GM23338 (cell line): ENCODE data around the gene EDIL3. TPM values are rescaled to one million over a fixed set of nuclear protein-coding genes. Genes with fewer than 3 reads are reported as not detected.

Source experiments
- ATAC-seq: fragments of 200-7000 bp; cut with Tn5 transposase; 3 replicates; pipeline ENCODE4 v1.9.1; 2020
- DNase-seq: peaks from one replicate; pipeline ENCODE4 v3.0.0-alpha.2; 2015; ENCODE audit warnings: low spot score
- H2AFZ ChIP-seq: fragments of 200-600 bp; sonication (generic); 2 replicates; pipeline ENCODE4 v1.8.0; 2016; ENCODE audit warnings: antibody characterized with exemption, mild to moderate bottlenecking, moderate library complexity
- H3F3A ChIP-seq: fragments of 200-600 bp; sonication (generic); replicated peaks from 2 replicates; pipeline ENCODE4 v1.8.0; 2017; ENCODE audit warnings: antibody characterized with exemption, mixed run types, low read depth
- H3K27ac ChIP-seq: fragments of 200-600 bp; sonication (generic); 2 replicates; pipeline ENCODE4 v1.6.1; 2016; ENCODE audit warnings: low read depth
- H3K27me3 ChIP-seq: fragments of 200-600 bp; sonication (generic); 2 replicates; pipeline ENCODE4 v1.8.0; 2016; ENCODE audit warnings: mild to moderate bottlenecking, mixed run types, moderate library complexity; ENCODE audit not compliant: insufficient read depth
- H3K36me3 ChIP-seq: fragments of 200-600 bp; sonication (generic); 2 replicates; pipeline ENCODE4 v1.8.0; 2016; ENCODE audit warnings: mild to moderate bottlenecking; ENCODE audit not compliant: insufficient read depth
- H3K4me1 ChIP-seq: fragments of 200-600 bp; sonication (generic); 2 replicates; pipeline ENCODE4 v1.8.0; 2016; ENCODE audit warnings: mild to moderate bottlenecking, moderate library complexity; ENCODE audit not compliant: insufficient read depth
- H3K4me2 ChIP-seq: fragments of 200-600 bp; sonication (generic); 2 replicates; pipeline ENCODE4 v1.7.1; 2017; ENCODE audit warnings: mixed run types
- H3K4me3 ChIP-seq: fragments of 200-600 bp; sonication (generic); 2 replicates; pipeline ENCODE4 v1.6.1; 2016; ENCODE audit warnings: mixed run types
- H3K79me2 ChIP-seq: fragments of 200-600 bp; sonication (generic); replicated peaks from 2 replicates; pipeline ENCODE4 v1.8.0; 2017; ENCODE audit warnings: mild to moderate bottlenecking; ENCODE audit not compliant: insufficient read depth
- H3K9me2 ChIP-seq: fragments of 200-600 bp; sonication (generic); 2 replicates; pipeline ENCODE4 v1.8.0; 2017; ENCODE audit not compliant: insufficient read depth
- H4K20me1 ChIP-seq: fragments of 200-600 bp; sonication (generic); replicated peaks from 2 replicates; pipeline ENCODE4 v1.8.0; 2017; ENCODE audit warnings: mild to moderate bottlenecking; ENCODE audit not compliant: insufficient read depth
- H3K27ac Mint-ChIP-seq: 2 replicates; pipeline ENCODE4 v1.8.0; 2020; ENCODE audit warnings: inconsistent platforms, mild to moderate bottlenecking, moderate library complexity, mixed read lengths
- H3K27me3 Mint-ChIP-seq: 3 replicates; pipeline ENCODE4 v1.8.0; 2022; ENCODE audit warnings: low read depth, mild to moderate bottlenecking, moderate library complexity, mixed read lengths, inconsistent platforms; ENCODE audit not compliant: insufficient read depth, poor library complexity
- H3K36me3 Mint-ChIP-seq: 3 replicates; pipeline ENCODE4 v1.8.0; 2021; ENCODE audit warnings: low read depth, mild to moderate bottlenecking, inconsistent platforms, moderate library complexity, mixed read lengths
- H3K4me1 Mint-ChIP-seq: 3 replicates; pipeline ENCODE4 v1.8.0; 2020; ENCODE audit warnings: mild to moderate bottlenecking, inconsistent platforms, mixed read lengths
- H3K4me3 Mint-ChIP-seq: 3 replicates; pipeline ENCODE4 v1.8.0; 2021; ENCODE audit warnings: moderate library complexity, mild to moderate bottlenecking, inconsistent platforms, mixed read lengths
- H3K9me3 Mint-ChIP-seq: 3 replicates; pipeline ENCODE4 v1.8.0; 2020; ENCODE audit warnings: moderate library complexity, mild to moderate bottlenecking, inconsistent platforms, mixed read lengths
- CTCF ChIP-seq, 2 experiments: fragments of 200-600 bp in 1 of 2; sonication (generic) in 1 of 2; conservative IDR thresholded peaks; 2 replicates each; pipeline versions ENCODE4 v1.5.1 to v1.6.1; 2016 to 2017; ENCODE audit warnings: antibody characterized with exemption in 2 of 2, low read depth in 2 of 2, mild to moderate bottlenecking in 2 of 2, moderate library complexity in 1 of 2
- POLR2AphosphoS5 ChIP-seq: IDR thresholded peaks from 2 replicates; pipeline ENCODE4 v1.6.1; 2016; ENCODE audit warnings: antibody characterized with exemption, low read depth
- REST ChIP-seq: IDR thresholded peaks from one replicate; pipeline ENCODE4 v1.6.1; 2018; ENCODE audit warnings: antibody characterized with exemption; ENCODE audit not compliant: unreplicated experiment
- ZNF462 ChIP-seq: fragments of 250-450 bp; sonication (Bioruptor Pico); IDR thresholded peaks from 2 replicates; pipeline ENCODE4 v1.5.0; 2020; ENCODE audit warnings: mild to moderate bottlenecking, moderate library complexity
- polyA plus RNA-seq: library from polyadenylated mRNA; unstranded; fragments of >200 nt; fragmentation: Nextera tagmentation; extraction: Ambion mirVana; gene quantifications from 2 replicates; pipeline ENCODE4 v1.2.1, GENCODE V29; 2016
- total RNA-seq: library from RNA; depleted of rRNA; stranded (reverse); fragments of >200 nt; shearing (Covaris generic); gene quantifications from 2 replicates; pipeline ENCODE4 v1.2.3, GENCODE V29; 2014

Gene EDIL3
- total and polyA plus RNA-seq, 2 experiments from 2014 or later, result 43.3 to 61.9 TPM

- no peak for TF ChIP-seq ZNF462 (CRISPR knock-in tag)
These were observed 299.2 kb downstream of the EDIL3 start (continued) for GRCh38 chr5:84085387-84086041.

GRCh38 chr5:84080908-84081307 lies 303.8 kb downstream of the EDIL3 start:
- Histone ChIP-seq H3K36me3 (no peaks in the 10 kb centered on the region), H3K9me2 (no peaks in the 10 kb centered on the region), H2AFZ (no peak overlapping the region), H3K27ac (no peak overlapping the region), H3K4me3 (no peak overlapping the region), H3K27me3 (no peaks in the 10 kb centered on the region), H3K79me2 (no peaks in the 10 kb centered on the region), H4K20me1 (no peaks in the 10 kb centered on the region), H3K4me2 (no peak overlapping the region), H3F3A (no peaks in the 10 kb centered on the region), H3K4me1 (no peaks in the 10 kb centered on the region; the same call in 1 of the 2 replicates)
- Mint-ChIP-seq H3K27ac (no peak overlapping the region), H3K4me3 (no peak overlapping the region), H3K4me1 (peaks cover 6% of the 10 kb centered on the region), H3K27me3 (no peaks in the 10 kb centered on the region), H3K9me3 (no peaks in the 10 kb centered on the region), H3K36me3 (peaks cover 3% of the 10 kb centered on the region; the same call in 1 of the 3 replicates)
- DNase-seq (peak; percentile 21), ATAC-seq (peak; percentile 62)
- no peak for TF ChIP-seq REST
- TF ChIP-seq POLR2AphosphoS5, result no peak
- TF ChIP-seq CTCF (conservative IDR thresholded peaks at IDR 0.05; ENCODE audit: low read depth in 2 of 2), result 0 out of 4 replicates have a peak, but pooled peaks of 1 of the 2 experiments have one; percentile 29
